Sigmoid colon (tissue), 4 donors: ENCODE measurements around the gene SMOC2.

Experiments used
- CTCF ChIP-seq, 4 experiments: fragments of 450-650 bp in 3 of 4; fragments of 200-600 bp in 1 of 4; IDR thresholded peaks; one replicate each; pipeline ENCODE4 v1.5.1; 2016 to 2019; ENCODE audit warnings: antibody characterized with exemption in 4 of 4, mild to moderate bottlenecking in 3 of 4, moderate library complexity in 2 of 4
- EP300 ChIP-seq, 4 donors: sonication (generic); formaldehyde crosslinking; IDR thresholded peaks; one replicate each; pipeline ENCODE4 v1.6.1; 2017; ENCODE audit warnings: antibody characterized with exemption in 4 of 4
- POLR2A ChIP-seq, 2 donors: fragments of 450-650 bp; IDR thresholded peaks; one replicate each; pipeline ENCODE4 v1.6.1; 2016; ENCODE audit warnings: antibody characterized with exemption in 2 of 2, mild to moderate bottlenecking in 2 of 2, moderate library complexity in 2 of 2
- POLR2AphosphoS5 ChIP-seq, 4 donors: sonication (generic); formaldehyde crosslinking; IDR thresholded peaks; one replicate each; pipeline ENCODE4 v1.6.1; 2017; ENCODE audit warnings: antibody characterized with exemption in 4 of 4

- TF ChIP-seq POLR2A (IDR thresholded peaks at IDR 0.05), result no peak
- no peak for TF ChIP-seq CTCF (IDR thresholded peaks at IDR 0.05)
- TF ChIP-seq POLR2AphosphoS5 (IDR thresholded peaks at IDR 0.05), result no peak
- TF ChIP-seq EP300 (IDR thresholded peaks at IDR 0.05), result no peak
Measured at GRCh38 chr6:168658059-168658458, 217.1 kb downstream of the SMOC2 start.
